PFSK-1 (cell line): ENCODE data around the gene LRRC8D.

Experiments used
- FOXP2 ChIP-seq: optimal IDR thresholded peaks from 2 replicates; pipeline ENCODE3; 2011; ENCODE audit warnings: borderline replicate concordance, control low read depth, inconsistent platforms; ENCODE audit not compliant: insufficient read depth; ENCODE audit errors: extremely low read length, extremely low read depth
- POLR2AphosphoS5 ChIP-seq: IDR thresholded peaks from 2 replicates; pipeline ENCODE4 v1.6.1; 2012; ENCODE audit warnings: low read depth, mild to moderate bottlenecking, control low read depth, low read length, moderate library complexity
- REST ChIP-seq, 2 experiments: IDR thresholded peaks; 2 replicates each; pipeline versions ENCODE4 v1.6.1 to v1.8.0; 2011 to 2012; ENCODE audit warnings: low read depth in 2 of 2, low read length in 2 of 2, control low read depth in 1 of 2, inconsistent platforms in 1 of 2, mild to moderate bottlenecking in 1 of 2, moderate library complexity in 1 of 2; ENCODE audit not compliant: insufficient read depth in 1 of 2
- SIN3A ChIP-seq: IDR thresholded peaks from 2 replicates; pipeline ENCODE4 v1.6.1; 2012; ENCODE audit warnings: mild to moderate bottlenecking, low read length, moderate library complexity, borderline replicate concordance; ENCODE audit not compliant: insufficient read depth

- TF ChIP-seq REST (IDR thresholded peaks at IDR 0.05; ENCODE audit: insufficient read depth in 1 of 2, low read depth in 2 of 2, low read length in 2 of 2) (no peak), POLR2AphosphoS5 (no peak), SIN3A (no peak), FOXP2 (no peak)
Observed at GRCh38 chr1:89949991-89950624, 129.3 kb downstream of the LRRC8D start.
